GM21825 (cell line): ENCODE measurements around the gene BIN1.
A peak's percentile ranks its signal among the peaks of the same experiment; 100 is the strongest.

Experiments used
- ATAC-seq: cut with Tn5 transposase; IDR thresholded peaks from one replicate; pipeline ENCODE4 v1.9.1; 2021; ENCODE audit warnings: mild to moderate bottlenecking, moderate library complexity; ENCODE audit not compliant: unreplicated experiment

The BIN1 gene

GRCh38 chr2:127049927-127050802 lies 56.8 kb downstream of the BIN1 start:
- peak; percentile 53 for ATAC-seq

- no peak for ATAC-seq
Measured at GRCh38 chr2:127048969-127049897, 57.7 kb downstream of the BIN1 start.

- ATAC-seq, result no peak
Measured at GRCh38 chr2:127048618-127048935, 58.4 kb downstream of the BIN1 start.

- ATAC-seq, result no peak
Measured at GRCh38 chr2:127047716-127048617, 59.0 kb downstream of the BIN1 start.

GRCh38 chr2:127047054-127047453 lies 59.9 kb downstream of the BIN1 start:
- ATAC-seq, result no peak

- no peak for ATAC-seq
Measured at GRCh38 chr2:127046579-127046978, 60.4 kb downstream of the BIN1 start.

GRCh38 chr2:127045792-127046501 lies 61.0 kb downstream of the BIN1 start:
- ATAC-seq, result no peak

GRCh38 chr2:127044977-127045661 lies 61.8 kb downstream of the BIN1 start:
- no peak for ATAC-seq

GRCh38 chr2:127044165-127044718 lies 62.7 kb downstream of the BIN1 start:
- ATAC-seq, result no peak

GRCh38 chr2:127043367-127044164 lies 63.4 kb downstream of the BIN1 start:
- ATAC-seq, result no peak

GRCh38 chr2:127041259-127041970 lies 65.5 kb downstream of the BIN1 start:
- no peak for ATAC-seq

- ATAC-seq, result no peak
Measured at GRCh38 chr2:127040169-127040568, 66.8 kb downstream of the BIN1 start.

- ATAC-seq, result peak; percentile 52
Measured at GRCh38 chr2:127039387-127040031, 67.4 kb downstream of the BIN1 start.

GRCh38 chr2:127037476-127037875 lies 69.5 kb downstream of the BIN1 start:
- ATAC-seq, result no peak

- ATAC-seq, result peak; percentile 74
Measured at GRCh38 chr2:127034883-127035611, 71.9 kb downstream of the BIN1 start.

- ATAC-seq, result no peak
Measured at GRCh38 chr2:127034051-127034450, 72.9 kb downstream of the BIN1 start.

GRCh38 chr2:127032621-127033020 lies 74.3 kb downstream of the BIN1 start:
- ATAC-seq, result no peak
